LNCAP (cell line): ENCODE data around the gene UBE3B.

Experiments used
- TF ChIP-seq, protein P1 (sequence below): fragments of 450-650 bp; IDR thresholded peaks from 2 replicates; pipeline ENCODE4 v1.5.1; 2017; ENCODE audit warnings: mild to moderate bottlenecking

The UBE3B gene

GRCh38 chr12:109461846-109462756 lies 15.3 kb upstream of the UBE3B start:
- TF ChIP-seq, protein P1, sequence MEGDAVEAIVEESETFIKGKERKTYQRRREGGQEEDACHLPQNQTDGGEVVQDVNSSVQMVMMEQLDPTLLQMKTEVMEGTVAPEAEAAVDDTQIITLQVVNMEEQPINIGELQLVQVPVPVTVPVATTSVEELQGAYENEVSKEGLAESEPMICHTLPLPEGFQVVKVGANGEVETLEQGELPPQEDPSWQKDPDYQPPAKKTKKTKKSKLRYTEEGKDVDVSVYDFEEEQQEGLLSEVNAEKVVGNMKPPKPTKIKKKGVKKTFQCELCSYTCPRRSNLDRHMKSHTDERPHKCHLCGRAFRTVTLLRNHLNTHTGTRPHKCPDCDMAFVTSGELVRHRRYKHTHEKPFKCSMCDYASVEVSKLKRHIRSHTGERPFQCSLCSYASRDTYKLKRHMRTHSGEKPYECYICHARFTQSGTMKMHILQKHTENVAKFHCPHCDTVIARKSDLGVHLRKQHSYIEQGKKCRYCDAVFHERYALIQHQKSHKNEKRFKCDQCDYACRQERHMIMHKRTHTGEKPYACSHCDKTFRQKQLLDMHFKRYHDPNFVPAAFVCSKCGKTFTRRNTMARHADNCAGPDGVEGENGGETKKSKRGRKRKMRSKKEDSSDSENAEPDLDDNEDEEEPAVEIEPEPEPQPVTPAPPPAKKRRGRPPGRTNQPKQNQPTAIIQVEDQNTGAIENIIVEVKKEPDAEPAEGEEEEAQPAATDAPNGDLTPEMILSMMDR: no peak

DNA sequence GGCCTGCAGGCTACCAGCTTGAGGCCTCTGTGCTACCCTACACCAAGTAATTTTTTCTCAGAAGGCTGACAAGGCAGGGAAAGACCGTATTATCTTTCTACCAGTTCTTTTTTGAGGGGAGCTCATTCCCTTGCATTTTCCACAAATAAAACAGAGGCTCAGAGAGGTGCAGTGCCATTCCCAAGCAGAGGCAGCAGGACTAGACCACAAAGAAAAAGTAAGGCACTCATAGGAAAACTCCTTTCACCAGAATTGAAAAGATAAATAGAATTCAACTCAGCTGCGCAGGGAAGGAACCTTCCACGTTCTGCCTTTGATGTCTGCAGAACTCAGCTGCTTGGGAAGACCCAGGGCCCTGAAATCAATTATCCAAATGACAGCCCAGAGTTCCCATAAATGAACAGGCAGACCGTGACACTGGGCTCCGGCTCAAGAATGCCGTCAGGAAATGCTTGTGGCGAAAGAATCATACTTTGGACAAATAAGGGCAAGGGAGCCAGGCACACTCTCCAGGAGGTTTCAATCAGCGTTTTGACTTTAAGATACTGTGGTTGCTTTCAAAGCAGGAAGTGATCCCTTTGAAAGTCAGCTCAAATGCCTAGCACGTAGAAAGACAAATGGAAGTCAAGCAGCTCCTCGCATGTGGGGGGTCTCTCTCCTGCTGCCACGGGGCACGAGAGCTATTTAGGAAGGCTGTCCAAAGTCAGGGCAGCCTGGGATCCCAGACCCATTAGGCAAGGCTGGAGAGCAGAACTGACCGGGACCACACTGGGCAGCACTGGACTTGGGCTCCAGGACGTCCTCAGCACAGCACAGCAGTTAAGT lies 14.4 kb upstream of the UBE3B start:
- TF ChIP-seq, protein P1: no peak

- TF ChIP-seq, protein P1: no peak
These were observed 13.7 kb upstream of the UBE3B start for GRCh38 chr12:109463756-109464155.

GRCh38 chr12:109464642-109465351 lies 12.6 kb upstream of the UBE3B start:
- TF ChIP-seq, protein P1: no peak

DNA sequence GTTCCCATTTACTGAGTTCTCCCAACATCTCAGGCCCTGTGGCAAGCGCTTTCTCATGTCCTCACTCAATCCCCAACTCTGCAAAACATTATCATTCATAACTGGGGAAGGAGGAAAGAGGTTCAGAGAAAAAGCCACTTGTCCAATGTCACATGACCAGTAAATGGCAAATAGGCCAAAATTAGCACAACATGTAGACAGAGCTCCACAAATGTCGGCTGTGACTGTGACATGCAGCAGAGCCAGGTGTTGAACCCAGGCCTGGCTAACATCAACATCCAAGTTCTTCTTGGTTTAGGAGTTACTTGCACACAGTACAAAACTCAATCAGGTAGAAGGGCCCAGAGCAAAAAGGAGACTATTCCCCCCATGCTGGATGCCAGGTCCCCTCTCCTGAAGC lies 11.1 kb upstream of the UBE3B start:
- TF ChIP-seq, protein P1: no peak

DNA sequence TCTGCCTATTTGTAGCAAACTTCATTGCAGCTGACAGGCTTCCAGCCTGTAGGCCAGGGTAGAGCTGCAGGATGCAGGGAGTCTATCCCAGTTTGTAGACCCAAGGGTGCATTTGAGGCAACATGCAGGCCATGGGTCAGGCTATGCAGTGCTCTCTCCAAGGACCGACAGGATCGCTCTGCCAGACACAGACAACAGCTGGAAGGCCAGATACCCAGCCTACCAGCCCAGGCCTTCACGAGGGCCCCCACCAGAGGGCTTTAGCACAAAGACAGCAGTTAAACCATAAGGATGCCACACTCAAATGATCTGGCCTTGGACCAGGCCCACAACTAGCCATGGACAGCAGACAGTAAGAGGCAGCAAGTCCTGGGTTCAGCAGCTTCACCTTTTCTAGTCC lies 10.6 kb upstream of the UBE3B start:
- TF ChIP-seq, protein P1: no peak

DNA sequence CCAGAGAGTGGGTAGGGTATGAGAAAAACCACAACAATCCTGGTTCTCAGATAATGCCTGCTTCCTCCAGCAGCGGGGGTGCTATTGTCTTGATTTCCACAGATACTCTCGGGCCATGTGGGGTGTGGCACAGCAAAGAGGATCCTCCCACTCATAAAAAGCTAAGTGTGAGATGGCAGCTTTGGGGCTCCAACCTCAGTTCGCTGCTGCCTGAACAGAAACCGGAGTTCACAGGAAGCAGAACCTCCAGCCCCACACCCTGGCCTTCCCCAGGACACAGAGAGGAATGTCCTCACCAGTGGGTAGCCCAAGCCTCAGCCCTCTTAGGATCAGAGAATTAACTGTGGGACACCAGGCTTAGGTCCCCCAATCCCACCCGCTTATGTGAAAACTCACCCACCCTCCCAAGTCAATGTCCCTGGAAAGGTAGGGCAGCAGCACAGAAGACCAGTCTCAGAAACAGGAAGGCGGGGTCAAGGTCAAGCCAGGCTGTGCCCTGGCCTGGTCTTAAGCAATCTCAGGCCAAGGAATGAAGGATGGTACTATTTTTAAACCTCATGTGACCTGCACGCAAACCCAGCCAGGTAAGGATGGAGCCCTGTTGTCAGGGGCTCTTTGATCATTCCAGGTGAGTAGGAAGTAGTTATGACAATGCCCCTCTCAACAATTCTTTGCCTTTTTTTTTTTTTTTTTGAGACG lies 9.3 kb upstream of the UBE3B start:
- TF ChIP-seq, protein P1: no peak
